Suprapubic skin (tissue), 4 donors: ENCODE data around the gene SLC1A3.

Experiments
- CTCF ChIP-seq, 2 donors: fragments of 200-600 bp in 1 of 2; fragments of 450-650 bp in 1 of 2; sonication (generic) in 1 of 2; IDR thresholded peaks; one replicate each; pipeline ENCODE4 v1.5.1; 2016 to 2019; ENCODE audit warnings: antibody characterized with exemption in 2 of 2, mild to moderate bottlenecking in 1 of 2, moderate library complexity in 1 of 2
- EP300 ChIP-seq: sonication (generic); formaldehyde crosslinking; IDR thresholded peaks from one replicate; pipeline ENCODE4 v1.6.1; 2017; ENCODE audit warnings: antibody characterized with exemption
- POLR2AphosphoS5 ChIP-seq, 3 donors: sonication (generic); formaldehyde crosslinking; IDR thresholded peaks; one replicate each; pipeline ENCODE4 v1.6.1; 2017; ENCODE audit warnings: antibody characterized with exemption in 3 of 3

GRCh38 chr5:36719282-36719681 is 112.9 kb downstream of the SLC1A3 start:
- TF ChIP-seq CTCF (IDR thresholded peaks at IDR 0.05) (no peak), POLR2AphosphoS5 (IDR thresholded peaks at IDR 0.05) (no peak), EP300 (no peak)
